HepG2 (cell line): ENCODE measurements around the gene CDH23. TPM values are rescaled to one million over a fixed set of nuclear protein-coding genes. Genes with fewer than 3 reads are reported as not detected.

Experiments
- ARNTL ChIP-seq: sonication (generic); formaldehyde crosslinking; IDR thresholded peaks from 2 replicates; pipeline ENCODE4 v1.4.0; 2020; ENCODE audit warnings: mild to moderate bottlenecking, missing genetic modification reagents
- DR1 ChIP-seq: sonication (generic); formaldehyde crosslinking; IDR thresholded peaks from 2 replicates; pipeline ENCODE4 v1.8.0; 2021; ENCODE audit warnings: mild to moderate bottlenecking, missing genetic modification reagents, inconsistent platforms
- EZH2 ChIP-seq: conservative IDR thresholded peaks from 2 replicates; pipeline ENCODE4 v1.6.1; 2012; ENCODE audit warnings: mild to moderate bottlenecking, low read depth, low read length, moderate library complexity
- GFI1 ChIP-seq: sonication (generic); formaldehyde crosslinking; IDR thresholded peaks from 2 replicates; pipeline ENCODE4 v1.5.0; 2020; ENCODE audit warnings: missing genetic modification reagents, mild to moderate bottlenecking, borderline replicate concordance
- IKZF1 ChIP-seq: fragments of 450-650 bp; IDR thresholded peaks from 2 replicates; pipeline ENCODE4 v1.7.1; 2016
- IRF2 ChIP-seq: IDR thresholded peaks from 2 replicates; pipeline ENCODE4 v1.6.1; 2018; ENCODE audit warnings: missing genetic modification reagents, missing compliant biosample characterization
- MED1 ChIP-seq: sonication (generic); formaldehyde crosslinking; IDR thresholded peaks from 2 replicates; pipeline ENCODE4 v1.4.0; 2020; ENCODE audit warnings: missing genetic modification reagents
- ONECUT2 ChIP-seq: sonication (generic); formaldehyde crosslinking; IDR thresholded peaks from 2 replicates; pipeline ENCODE4 v1.4.0; 2020; ENCODE audit warnings: missing genetic modification reagents
- RARA ChIP-seq: IDR thresholded peaks from 2 replicates; pipeline ENCODE4 v1.6.1; 2016; ENCODE audit warnings: missing genetic modification reagents, missing compliant biosample characterization
- REPIN1 ChIP-seq: sonication (generic); formaldehyde crosslinking; IDR thresholded peaks from 2 replicates; pipeline ENCODE4 v1.8.0; 2022; ENCODE audit warnings: missing genetic modification reagents, low read depth, mild to moderate bottlenecking, borderline replicate concordance
- SIX1 ChIP-seq: sonication (generic); formaldehyde crosslinking; IDR thresholded peaks from 2 replicates; pipeline ENCODE4 v1.4.0; 2020; ENCODE audit warnings: missing genetic modification reagents, borderline replicate concordance
- SP140L ChIP-seq: sonication (generic); formaldehyde crosslinking; IDR thresholded peaks from 2 replicates; pipeline ENCODE4 v1.4.0; 2020; ENCODE audit warnings: missing genetic modification reagents, borderline replicate concordance
- TARDBP ChIP-seq: sonication (generic); formaldehyde crosslinking; IDR thresholded peaks from 2 replicates; pipeline ENCODE4 v1.8.0; 2022; ENCODE audit warnings: mild to moderate bottlenecking, missing genetic modification reagents
- TCF7 ChIP-seq: sonication (generic); IDR thresholded peaks from 2 replicates; pipeline ENCODE4 v1.6.1; 2016; ENCODE audit warnings: antibody characterized with exemption, low read depth
- TMF1 ChIP-seq: sonication (generic); formaldehyde crosslinking; IDR thresholded peaks from 2 replicates; pipeline ENCODE4 v1.8.1; 2022; ENCODE audit warnings: low read depth, missing genetic modification reagents
- ZBTB1 ChIP-seq: sonication (generic); formaldehyde crosslinking; IDR thresholded peaks from 2 replicates; pipeline ENCODE4 v1.4.0; 2020; ENCODE audit warnings: missing genetic modification reagents, borderline replicate concordance
- ZBTB38 ChIP-seq: sonication (generic); formaldehyde crosslinking; IDR thresholded peaks from 2 replicates; pipeline ENCODE4 v1.5.1; 2020; ENCODE audit warnings: mild to moderate bottlenecking, missing genetic modification reagents
- ZNF619 ChIP-seq: sonication (generic); formaldehyde crosslinking; IDR thresholded peaks from 2 replicates; pipeline ENCODE4 v1.4.0; 2020; ENCODE audit warnings: mild to moderate bottlenecking, missing genetic modification reagents
- ZNF775 ChIP-seq: sonication (generic); formaldehyde crosslinking; IDR thresholded peaks from 2 replicates; pipeline ENCODE4 v1.4.0; 2020; ENCODE audit warnings: missing genetic modification reagents, mild to moderate bottlenecking, moderate library complexity, borderline replicate concordance
- ZNF792 ChIP-seq: IDR thresholded peaks from 2 replicates; pipeline ENCODE4 v1.6.1; 2016
- ZNF879 ChIP-seq: sonication (generic); formaldehyde crosslinking; IDR thresholded peaks from 2 replicates; pipeline ENCODE4 v1.8.1; 2023; ENCODE audit warnings: missing genetic modification reagents
- polyA plus RNA-seq, 8 experiments: library from polyadenylated mRNA; depleted of rRNA in 3 of 8; stranded (reverse) in 7 of 8; unstranded in 1 of 8; fragments of >200 nt; fragmentation: Illumina TruSeq in 4 of 8; extraction: Trizol in 4 of 8; gene quantifications; 2 replicates each; pipeline versions ENCODE4 v1.2.1 to v1.2.3, GENCODE V29; 2011 to 2016; ENCODE audit warnings: low read depth in 4 of 8, missing spikeins in 1 of 8, mixed read lengths in 1 of 8; ENCODE audit not compliant: insufficient read depth in 1 of 8
- total RNA-seq, 5 experiments: library from RNA; depleted of rRNA; stranded (reverse); fragments of >200 nt; fragmentation: Illumina TruSeq; extraction: Trizol; gene quantifications; 2 replicates each; pipeline ENCODE4 v1.2.3, GENCODE V29; 2016; ENCODE audit warnings: low read depth in 1 of 5
- TF ChIP-seq, protein P1 (sequence below): sonication (generic); formaldehyde crosslinking; IDR thresholded peaks from 2 replicates; pipeline ENCODE4 v1.5.0; 2020; ENCODE audit warnings: missing genetic modification reagents
- TF ChIP-seq, protein P2 (sequence below): sonication (generic); formaldehyde crosslinking; IDR thresholded peaks from 2 replicates; pipeline ENCODE4 v1.4.0; 2020; ENCODE audit warnings: missing genetic modification reagents, borderline replicate concordance
- TF ChIP-seq, protein P3 (sequence below): sonication (generic); formaldehyde crosslinking; IDR thresholded peaks from 2 replicates; pipeline ENCODE4 v1.5.1; 2020; ENCODE audit warnings: mild to moderate bottlenecking, moderate library complexity, missing genetic modification reagents
- TF ChIP-seq, protein P4 (sequence below): sonication (generic); formaldehyde crosslinking; IDR thresholded peaks from 2 replicates; pipeline ENCODE4 v1.8.1; 2023; ENCODE audit warnings: mild to moderate bottlenecking, moderate library complexity, missing genetic modification reagents

CDH23 gene
- total and polyA plus RNA-seq, 2 of the 13 experiments (the other 11 are each of a cell fraction or from before 2014, with no cell fraction given), result 0.13 TPM; not detected in 1

DNA sequence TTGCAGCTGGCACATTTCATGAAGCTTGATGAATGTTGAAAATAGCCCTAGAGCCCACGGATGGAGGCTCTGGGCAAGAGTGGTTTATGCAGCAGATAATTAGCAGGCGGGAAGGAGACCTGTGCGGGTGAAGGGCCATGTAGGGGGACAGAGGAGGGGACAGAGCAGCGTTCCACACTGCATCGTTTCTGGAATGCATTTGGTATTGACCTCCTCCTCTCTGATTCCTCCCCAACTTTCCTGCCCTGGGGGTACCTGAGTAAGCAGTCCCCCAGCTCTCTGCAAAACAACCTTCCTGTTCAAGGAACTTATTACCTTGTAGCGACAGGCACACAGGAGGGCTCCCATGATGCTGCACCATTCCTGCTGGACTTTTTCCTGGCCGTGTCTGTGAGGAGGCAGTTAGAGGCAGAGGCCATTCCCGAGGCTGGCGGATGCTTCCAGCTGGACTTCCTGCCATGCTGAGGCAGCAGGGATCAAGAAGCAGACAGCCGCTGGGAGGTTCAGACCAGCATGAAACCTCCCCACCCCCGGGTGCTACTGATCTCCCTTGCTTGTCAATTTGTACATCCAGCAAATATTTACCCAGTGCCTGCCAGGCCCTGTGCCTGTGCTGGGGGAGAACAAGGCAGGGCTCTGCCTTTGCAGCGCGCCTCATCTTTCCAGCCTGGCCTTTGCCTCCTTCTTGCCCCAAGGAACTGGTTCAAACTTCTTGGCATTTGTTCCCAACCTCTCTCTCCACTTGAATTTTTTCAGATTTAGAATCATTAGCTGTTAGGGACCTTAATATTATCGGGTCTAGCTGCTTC lies 48.9 kb upstream of the CDH23 start (continued):
- TF ChIP-seq GFI1 (CRISPR knock-in tag) (no peak), RARA (CRISPR knock-in tag) (peak; percentile 71), DR1 (CRISPR knock-in tag) (peak; percentile 60; the same call in 1 of the 2 replicates), SIX1 (CRISPR knock-in tag) (0 out of 2 replicates have a peak, but pooled peaks have one; percentile 19), IKZF1 (no peak), TMF1 (no peak), ZNF775 (CRISPR knock-in tag) (no peak), SP140L (no peak), TCF7 (peak; percentile 58; the same call in 1 of the 2 replicates), ZBTB1 (CRISPR knock-in tag) (no peak), ZNF619 (CRISPR knock-in tag) (no peak), REPIN1 (CRISPR knock-in tag) (no peak), TARDBP (CRISPR knock-in tag) (peak; percentile 78; the same call in 1 of the 2 replicates), MED1 (peak; percentile 91), IRF2 (CRISPR knock-in tag) (peak; percentile 84), ONECUT2 (CRISPR knock-in tag) (peak; percentile 44; the same call in 1 of the 2 replicates), ARNTL (CRISPR knock-in tag) (peak; percentile 77), ZNF879 (no peak), ZBTB38 (CRISPR knock-in tag) (peak; percentile 29; the same call in 1 of the 2 replicates), EZH2 (no peak), ZNF792 (peak; percentile 75; the same call in 1 of the 2 replicates)
- TF ChIP-seq, protein P1, sequence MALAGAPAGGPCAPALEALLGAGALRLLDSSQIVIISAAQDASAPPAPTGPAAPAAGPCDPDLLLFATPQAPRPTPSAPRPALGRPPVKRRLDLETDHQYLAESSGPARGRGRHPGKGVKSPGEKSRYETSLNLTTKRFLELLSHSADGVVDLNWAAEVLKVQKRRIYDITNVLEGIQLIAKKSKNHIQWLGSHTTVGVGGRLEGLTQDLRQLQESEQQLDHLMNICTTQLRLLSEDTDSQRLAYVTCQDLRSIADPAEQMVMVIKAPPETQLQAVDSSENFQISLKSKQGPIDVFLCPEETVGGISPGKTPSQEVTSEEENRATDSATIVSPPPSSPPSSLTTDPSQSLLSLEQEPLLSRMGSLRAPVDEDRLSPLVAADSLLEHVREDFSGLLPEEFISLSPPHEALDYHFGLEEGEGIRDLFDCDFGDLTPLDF (CRISPR knock-in tag), result no peak
- TF ChIP-seq, protein P2, sequence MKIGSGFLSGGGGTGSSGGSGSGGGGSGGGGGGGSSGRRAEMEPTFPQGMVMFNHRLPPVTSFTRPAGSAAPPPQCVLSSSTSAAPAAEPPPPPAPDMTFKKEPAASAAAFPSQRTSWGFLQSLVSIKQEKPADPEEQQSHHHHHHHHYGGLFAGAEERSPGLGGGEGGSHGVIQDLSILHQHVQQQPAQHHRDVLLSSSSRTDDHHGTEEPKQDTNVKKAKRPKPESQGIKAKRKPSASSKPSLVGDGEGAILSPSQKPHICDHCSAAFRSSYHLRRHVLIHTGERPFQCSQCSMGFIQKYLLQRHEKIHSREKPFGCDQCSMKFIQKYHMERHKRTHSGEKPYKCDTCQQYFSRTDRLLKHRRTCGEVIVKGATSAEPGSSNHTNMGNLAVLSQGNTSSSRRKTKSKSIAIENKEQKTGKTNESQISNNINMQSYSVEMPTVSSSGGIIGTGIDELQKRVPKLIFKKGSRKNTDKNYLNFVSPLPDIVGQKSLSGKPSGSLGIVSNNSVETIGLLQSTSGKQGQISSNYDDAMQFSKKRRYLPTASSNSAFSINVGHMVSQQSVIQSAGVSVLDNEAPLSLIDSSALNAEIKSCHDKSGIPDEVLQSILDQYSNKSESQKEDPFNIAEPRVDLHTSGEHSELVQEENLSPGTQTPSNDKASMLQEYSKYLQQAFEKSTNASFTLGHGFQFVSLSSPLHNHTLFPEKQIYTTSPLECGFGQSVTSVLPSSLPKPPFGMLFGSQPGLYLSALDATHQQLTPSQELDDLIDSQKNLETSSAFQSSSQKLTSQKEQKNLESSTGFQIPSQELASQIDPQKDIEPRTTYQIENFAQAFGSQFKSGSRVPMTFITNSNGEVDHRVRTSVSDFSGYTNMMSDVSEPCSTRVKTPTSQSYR (CRISPR knock-in tag), result peak; percentile 77; the same call in 1 of the 2 replicates
- TF ChIP-seq, protein P3, sequence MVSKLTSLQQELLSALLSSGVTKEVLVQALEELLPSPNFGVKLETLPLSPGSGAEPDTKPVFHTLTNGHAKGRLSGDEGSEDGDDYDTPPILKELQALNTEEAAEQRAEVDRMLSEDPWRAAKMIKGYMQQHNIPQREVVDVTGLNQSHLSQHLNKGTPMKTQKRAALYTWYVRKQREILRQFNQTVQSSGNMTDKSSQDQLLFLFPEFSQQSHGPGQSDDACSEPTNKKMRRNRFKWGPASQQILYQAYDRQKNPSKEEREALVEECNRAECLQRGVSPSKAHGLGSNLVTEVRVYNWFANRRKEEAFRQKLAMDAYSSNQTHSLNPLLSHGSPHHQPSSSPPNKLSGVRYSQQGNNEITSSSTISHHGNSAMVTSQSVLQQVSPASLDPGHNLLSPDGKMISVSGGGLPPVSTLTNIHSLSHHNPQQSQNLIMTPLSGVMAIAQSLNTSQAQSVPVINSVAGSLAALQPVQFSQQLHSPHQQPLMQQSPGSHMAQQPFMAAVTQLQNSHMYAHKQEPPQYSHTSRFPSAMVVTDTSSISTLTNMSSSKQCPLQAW (CRISPR knock-in tag), result peak; percentile 68; the same call in 1 of the 2 replicates
- TF ChIP-seq, protein P4, sequence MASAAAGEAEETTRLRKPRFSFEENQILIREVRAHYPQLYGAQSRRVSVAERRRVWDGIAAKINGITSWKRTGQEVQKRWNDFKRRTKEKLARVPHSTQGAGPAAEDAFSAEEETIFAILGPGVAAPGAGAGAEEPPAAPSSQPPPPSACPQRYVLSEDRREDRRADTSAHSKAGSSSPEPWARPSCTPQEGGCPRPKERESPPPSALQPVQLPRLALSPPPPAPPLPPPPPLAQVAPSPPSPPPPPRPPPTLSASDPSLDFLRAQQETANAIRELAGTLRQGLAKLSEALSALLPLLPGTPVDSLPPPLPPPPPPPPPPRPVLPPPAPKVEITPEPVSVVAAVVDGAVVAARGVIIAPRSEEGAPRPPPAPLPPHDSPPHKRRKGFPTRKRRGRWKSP (CRISPR knock-in tag), result no peak
